GM12875 (cell line): ENCODE data around the gene CCDC190.
"Not testable (repeated sequence)": the region's sequence is repeated elsewhere in the genome, so short reads cannot be mapped to it uniquely, and the experiment has no call there.

Experiments used
- H3K4me3 ChIP-seq: one replicate; pipeline ENCODE4 v1.5.1; 2011; ENCODE audit warnings: low read depth, low read length, control low read depth
- CTCF ChIP-seq: IDR thresholded peaks from 2 replicates; pipeline ENCODE4 v1.5.1; 2011; ENCODE audit warnings: low read depth, mild to moderate bottlenecking, control low read depth, inconsistent platforms, low read length, moderate library complexity, borderline replicate concordance; ENCODE audit not compliant: insufficient read depth

The CCDC190 gene

GRCh38 chr1:162832470-162832869 lies 28.5 kb downstream of the CCDC190 start:
- H3K4me3 ChIP-seq = no peak overlapping the region
- no peak for TF ChIP-seq CTCF

GRCh38 chr1:162829268-162829667 lies 31.7 kb downstream of the CCDC190 start:
- no peak for TF ChIP-seq CTCF
- H3K4me3 ChIP-seq = no peak overlapping the region

GRCh38 chr1:162823771-162824525 lies 37.0 kb downstream of the CCDC190 start:
- TF ChIP-seq CTCF = no peak
- no peak overlapping the region for H3K4me3 ChIP-seq

GRCh38 chr1:162823231-162823630 lies 37.7 kb downstream of the CCDC190 start:
- H3K4me3 ChIP-seq = no peak overlapping the region
- TF ChIP-seq CTCF = no peak

- TF ChIP-seq CTCF = no peak
- H3K4me3 ChIP-seq = no peak overlapping the region
These were observed 38.4 kb downstream of the CCDC190 start for GRCh38 chr1:162822391-162823200.

GRCh38 chr1:162818666-162819065 lies 42.3 kb downstream of the CCDC190 start:
- not testable (repeated sequence) for H3K4me3 ChIP-seq

GRCh38 chr1:162818136-162818535 lies 42.8 kb downstream of the CCDC190 start:
- not testable (repeated sequence) for H3K4me3 ChIP-seq

GRCh38 chr1:162812357-162812756 lies 48.6 kb downstream of the CCDC190 start:
- H3K4me3 ChIP-seq = not testable (repeated sequence)

GRCh38 chr1:162807503-162807902 lies 53.5 kb downstream of the CCDC190 start:
- not testable (repeated sequence) for H3K4me3 ChIP-seq
